IMR-90 (cell line): ENCODE data around the gene SRSF2. TPM values are rescaled to one million over a fixed set of nuclear protein-coding genes. Genes with fewer than 3 reads are reported as not detected.

ENCODE experiments used
- ATAC-seq: fragments of 200-7000 bp; cut with Tn5 transposase; 2 replicates; pipeline ENCODE4 v1.9.1; 2020; ENCODE audit warnings: low read depth, mild to moderate bottlenecking, moderate library complexity
- BruUV-seq: library from RNA; stranded (reverse); fragments of 400-500 nt; replicated peaks from 2 replicates; lab custom pipeline; 2021; lab: Mats Ljungman, UMichigan
- CTCF ChIA-PET: fragments of 300-600 bp; formaldehyde crosslinking; extraction: SDS; loops from one replicate; lab custom pipeline; 2021; ENCODE audit warnings: antibody characterized with exemption; lab: Yijun Ruan, JAX
- POLR2A ChIA-PET: fragments of 300-600 bp; sonication (Branson Sonifier 250); formaldehyde crosslinking; loops from one replicate; lab custom pipeline; 2022; ENCODE audit warnings: antibody characterized with exemption; ENCODE audit not compliant: unreplicated experiment; lab: Charles Lee
- DNase-seq: peaks from one replicate; pipeline ENCODE4 v3.0.0; 2013
- H2AFZ ChIP-seq: replicated peaks from 2 replicates; pipeline ENCODE3; 2013; ENCODE audit warnings: low read length, mild to moderate bottlenecking; ENCODE audit not compliant: poor library complexity
- H2AK5ac ChIP-seq: 2 replicates; pipeline ENCODE4 v1.6.1; 2013; ENCODE audit warnings: low read depth, low read length, inconsistent platforms
- H2AK9ac ChIP-seq: replicated peaks from 2 replicates; pipeline ENCODE3; 2013; ENCODE audit warnings: mild to moderate bottlenecking, low read depth, low read length, moderate library complexity; ENCODE audit not compliant: poor library complexity
- H2BK120ac ChIP-seq: 2 replicates; pipeline ENCODE4 v1.6.1; 2013; ENCODE audit warnings: low read depth, low read length, inconsistent platforms
- H2BK15ac ChIP-seq: 3 replicates; pipeline ENCODE4 v1.6.1; 2013; ENCODE audit warnings: low read depth, low read length, inconsistent platforms
- H2BK20ac ChIP-seq: 2 replicates; pipeline ENCODE4 v1.6.1; 2013; ENCODE audit warnings: low read depth, mild to moderate bottlenecking, inconsistent platforms, low read length, moderate library complexity
- H2BK5ac ChIP-seq: 2 replicates; pipeline ENCODE4 v1.6.1; 2013; ENCODE audit warnings: mild to moderate bottlenecking, low read depth, low read length, inconsistent platforms; ENCODE audit not compliant: poor library complexity, severe bottlenecking
- H3K14ac ChIP-seq: replicated peaks from 2 replicates; pipeline ENCODE4 v1.6.1; 2013; ENCODE audit warnings: low read depth, low read length, inconsistent platforms
- H3K18ac ChIP-seq: 2 replicates; pipeline ENCODE4 v1.6.1; 2013; ENCODE audit warnings: low read depth, low read length, control low read depth
- H3K23ac ChIP-seq: 2 replicates; pipeline ENCODE4 v1.6.1; 2013; ENCODE audit warnings: low read depth, low read length, inconsistent platforms
- H3K27ac ChIP-seq: 2 replicates; pipeline ENCODE4 v1.5.1; 2013; ENCODE audit warnings: mild to moderate bottlenecking, control low read depth, low read length; ENCODE audit not compliant: insufficient read depth
- H3K27me3 ChIP-seq: 2 replicates; pipeline ENCODE4 v1.6.1; 2013; ENCODE audit warnings: low read length; ENCODE audit not compliant: control insufficient read depth, insufficient read depth
- H3K36me3 ChIP-seq: 2 replicates; pipeline ENCODE4 v1.6.1; 2013; ENCODE audit warnings: low read length, mixed read lengths; ENCODE audit not compliant: control insufficient read depth, insufficient read depth
- H3K4ac ChIP-seq: 2 replicates; pipeline ENCODE4 v1.6.1; 2013; ENCODE audit warnings: low read depth, low read length, inconsistent platforms
- H3K4me1 ChIP-seq: 2 replicates; pipeline ENCODE4 v1.6.1; 2013; ENCODE audit warnings: low read length, mixed read lengths; ENCODE audit not compliant: control insufficient read depth, insufficient read depth
- H3K4me2 ChIP-seq: 2 replicates; pipeline ENCODE4 v1.6.1; 2013; ENCODE audit warnings: low read depth, mild to moderate bottlenecking, control low read depth, low read length, moderate library complexity
- H3K4me3 ChIP-seq: 2 replicates; pipeline ENCODE4 v1.5.1; 2013; ENCODE audit warnings: low read depth, mild to moderate bottlenecking, control low read depth, low read length, moderate library complexity; ENCODE audit not compliant: insufficient read depth
- H3K56ac ChIP-seq: 2 replicates; pipeline ENCODE4 v1.6.1; 2013; ENCODE audit warnings: low read length, inconsistent platforms; ENCODE audit not compliant: insufficient read depth; ENCODE audit errors: extremely low read depth
- H3K79me1 ChIP-seq, 2 experiments: 2 replicates each; pipeline ENCODE4 v1.6.1; 2013; ENCODE audit warnings: low read length in 2 of 2, inconsistent platforms in 1 of 2, low read depth in 1 of 2
- H3K9ac ChIP-seq: 2 replicates; pipeline ENCODE4 v1.6.1; 2013; ENCODE audit warnings: low read depth, low read length, control low read depth
- H3K9me1 ChIP-seq: 2 replicates; pipeline ENCODE4 v1.6.1; 2013; ENCODE audit warnings: low read length, inconsistent platforms; ENCODE audit not compliant: insufficient read depth
- H3K9me3 ChIP-seq: 2 replicates; pipeline ENCODE4 v1.6.1; 2013; ENCODE audit warnings: low read length; ENCODE audit not compliant: control insufficient read depth, insufficient read depth
- H4K20me1 ChIP-seq: 2 replicates; pipeline ENCODE4 v1.6.1; 2013; ENCODE audit warnings: low read length, inconsistent platforms; ENCODE audit not compliant: insufficient read depth
- H4K5ac ChIP-seq: 2 replicates; pipeline ENCODE4 v1.6.1; 2013; ENCODE audit warnings: mild to moderate bottlenecking, low read depth, low read length, control low read depth
- H4K8ac ChIP-seq, 2 experiments: 2 replicates each; pipeline ENCODE4 v1.6.1; 2013; ENCODE audit warnings: low read depth in 2 of 2, low read length in 2 of 2, control low read depth in 1 of 2, inconsistent platforms in 1 of 2
- H4K91ac ChIP-seq: 2 replicates; pipeline ENCODE4 v1.6.1; 2013; ENCODE audit warnings: low read depth, low read length, inconsistent platforms; ENCODE audit not compliant: insufficient read depth
- CEBPB ChIP-seq: IDR thresholded peaks from 2 replicates; pipeline ENCODE4 v1.6.1; 2012; ENCODE audit warnings: low read depth, low read length, improper control_type of control experiment
- CHD1 ChIP-seq: IDR thresholded peaks from 2 replicates; pipeline ENCODE4 v1.6.1; 2012; ENCODE audit warnings: low read depth, low read length, improper control_type of control experiment
- FOS ChIP-seq: fragments of 150-350 bp; IDR thresholded peaks from 2 replicates; pipeline ENCODE4 v1.6.1; 2016; ENCODE audit warnings: low read depth, low read length
- MAFK ChIP-seq: IDR thresholded peaks from 2 replicates; pipeline ENCODE4 v1.6.1; 2012; ENCODE audit warnings: low read depth, low read length, improper control_type of control experiment
- MXI1 ChIP-seq: IDR thresholded peaks from 2 replicates; pipeline ENCODE4 v1.6.1; 2012; ENCODE audit warnings: low read depth, mild to moderate bottlenecking, low read length, moderate library complexity, borderline replicate concordance
- POLR2A ChIP-seq: IDR thresholded peaks from 2 replicates; pipeline ENCODE4 v1.6.1; 2012; ENCODE audit warnings: mild to moderate bottlenecking, low read depth, low read length
- RFX5 ChIP-seq: IDR thresholded peaks from 2 replicates; pipeline ENCODE4 v1.8.0; 2012; ENCODE audit warnings: low read depth, mild to moderate bottlenecking, low read length, moderate library complexity
- SMC3 ChIP-seq: fragments of 150-350 bp; IDR thresholded peaks from 2 replicates; pipeline ENCODE4 v1.6.1; 2016; ENCODE audit warnings: low read depth, mild to moderate bottlenecking, antibody characterized with exemption, low read length, moderate library complexity
- whole genome bisulfite sequencing, 2 experiments: methylation state at CpG; one replicate each; pipeline versions ENCODE4 v1.1.5 to v1.1.7; 2013; ENCODE audit warnings: missing lambda C conversion rate in 2 of 2; ENCODE audit not compliant: insufficient read length in 1 of 2; ENCODE audit errors: extremely low coverage in 2 of 2; 5-methylcytosine and 5-hydroxymethylcytosine counted together
- dilution Hi-C: fragments of 300-500 bp; cut with HindIII; formaldehyde crosslinking; loops from one replicate; pipeline ENCODE4 v1.14.3; 2018; ENCODE audit warnings: low sequenced_read_pairs; ENCODE audit not compliant: unreplicated experiment
- in situ Hi-C: fragments of 300-500 bp; cut with MboI; formaldehyde crosslinking; loops from 3 replicates; pipeline ENCODE4 v1.14.3; 2019; ENCODE audit warnings: low sequenced_read_pairs, inconsistent platforms, mixed read lengths
- intact Hi-C: fragments of 100-400 bp; cut with micrococcal nuclease; formaldehyde crosslinking; loops from 2 replicates; pipeline ENCODE4 v1.10.0; 2022
- polyA plus RNA-seq, 3 experiments: library from polyadenylated mRNA; depleted of rRNA; stranded (reverse); fragments of >200 nt; gene quantifications; 2 replicates each; pipeline ENCODE4 v1.2.3, GENCODE V29; 2012; ENCODE audit warnings: low replicate concordance in 1 of 3
- total RNA-seq: library from RNA; depleted of rRNA; stranded (reverse); fragments of >200 nt; gene quantifications from 2 replicates; pipeline ENCODE4 v1.2.3, GENCODE V29; 2012
- TF ChIP-seq, protein P1 (sequence below): conservative IDR thresholded peaks from 2 replicates; pipeline ENCODE4 v1.5.1; 2012; ENCODE audit warnings: mild to moderate bottlenecking, low read depth, low read length, improper control_type of control experiment

Gene SRSF2
- total and polyA plus RNA-seq, 2 of the 4 experiments (the other 2 are of a cell fraction) = 98.0 to 296 TPM

DNA sequence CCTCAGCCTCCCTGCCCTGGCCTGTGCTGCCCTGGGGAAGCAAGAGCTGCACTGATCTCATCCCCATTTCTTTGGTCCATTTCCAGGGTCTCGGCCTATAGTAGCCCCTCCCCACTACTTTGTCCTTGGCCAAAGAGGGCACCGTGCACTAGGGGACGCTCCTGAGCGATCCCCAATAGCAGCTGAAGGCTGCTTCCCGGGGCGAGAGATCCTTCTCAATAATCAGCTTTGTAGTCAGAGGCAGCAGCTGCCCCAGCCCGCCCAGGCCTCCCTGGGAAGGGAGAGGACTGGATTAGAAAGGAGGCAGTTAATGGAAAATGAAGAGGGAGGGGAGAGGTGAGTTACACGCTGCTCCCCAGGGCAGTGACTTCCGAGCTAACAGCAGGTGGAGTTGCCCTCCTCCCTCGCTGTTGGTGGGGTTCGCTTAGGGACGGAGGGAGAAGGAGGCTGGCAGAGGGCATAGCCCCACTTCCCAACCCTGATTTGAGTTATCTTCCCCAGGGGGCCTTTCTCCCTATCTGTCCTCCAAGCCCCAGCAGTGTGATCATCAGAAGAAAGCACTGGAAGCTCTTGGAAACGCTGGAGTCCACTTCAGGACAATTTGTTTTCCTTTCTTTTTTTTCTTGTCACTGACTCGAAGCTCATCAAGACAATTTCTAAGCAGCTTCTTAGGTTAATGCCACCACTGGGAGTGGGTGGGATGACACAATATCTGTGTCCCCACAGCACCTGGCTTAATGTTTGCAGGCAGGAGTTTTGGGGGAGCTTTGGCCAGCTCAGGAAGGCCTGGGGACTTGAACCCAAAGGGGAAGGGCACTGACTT, 28.9 kb downstream of the SRSF2 start:
- TF ChIP-seq, protein P1, sequence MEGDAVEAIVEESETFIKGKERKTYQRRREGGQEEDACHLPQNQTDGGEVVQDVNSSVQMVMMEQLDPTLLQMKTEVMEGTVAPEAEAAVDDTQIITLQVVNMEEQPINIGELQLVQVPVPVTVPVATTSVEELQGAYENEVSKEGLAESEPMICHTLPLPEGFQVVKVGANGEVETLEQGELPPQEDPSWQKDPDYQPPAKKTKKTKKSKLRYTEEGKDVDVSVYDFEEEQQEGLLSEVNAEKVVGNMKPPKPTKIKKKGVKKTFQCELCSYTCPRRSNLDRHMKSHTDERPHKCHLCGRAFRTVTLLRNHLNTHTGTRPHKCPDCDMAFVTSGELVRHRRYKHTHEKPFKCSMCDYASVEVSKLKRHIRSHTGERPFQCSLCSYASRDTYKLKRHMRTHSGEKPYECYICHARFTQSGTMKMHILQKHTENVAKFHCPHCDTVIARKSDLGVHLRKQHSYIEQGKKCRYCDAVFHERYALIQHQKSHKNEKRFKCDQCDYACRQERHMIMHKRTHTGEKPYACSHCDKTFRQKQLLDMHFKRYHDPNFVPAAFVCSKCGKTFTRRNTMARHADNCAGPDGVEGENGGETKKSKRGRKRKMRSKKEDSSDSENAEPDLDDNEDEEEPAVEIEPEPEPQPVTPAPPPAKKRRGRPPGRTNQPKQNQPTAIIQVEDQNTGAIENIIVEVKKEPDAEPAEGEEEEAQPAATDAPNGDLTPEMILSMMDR = peak; percentile 37
- TF ChIP-seq CEBPB = no peak
- no peak for TF ChIP-seq MAFK
- no peak for TF ChIP-seq MXI1
- no peak for TF ChIP-seq RFX5
- TF ChIP-seq FOS = no peak
- no peak for TF ChIP-seq POLR2A
- no peak for TF ChIP-seq SMC3
- no peak for TF ChIP-seq CHD1
- in situ Hi-C loops = no loop called here
- WGBS, 2 experiments = 65% methylated on average over 2 of the region's 14 CpGs; no CpG with 5 or more reads in 1 of the 2 experiments
- dilution Hi-C loops = no loop called here
- H2BK120ac ChIP-seq = 0 out of 2 replicates have a peak overlapping the region, but pooled peaks have one; percentile 12
- no peak overlapping the region; a peak in 1 of 4 replicates for H4K8ac ChIP-seq
- H4K20me1 ChIP-seq = peaks cover 69% of the 10 kb centered on the region
- no TSS peak for BruUV-seq
- no peak overlapping the region for H4K5ac ChIP-seq
- H3K9me1 ChIP-seq = peaks cover 22% of the 10 kb centered on the region
- intact Hi-C loops = no loop called here
- no peak overlapping the region for H2AFZ ChIP-seq
- peaks cover 10 to 78% of the 10 kb centered on the region in 2 experiments; a peak in 3 of 4 replicates for H3K79me1 ChIP-seq
- peak overlapping the region; percentile 87 for H3K4me2 ChIP-seq
- peak overlapping the region; percentile 99 for H2AK9ac ChIP-seq
- H4K91ac ChIP-seq = 0 out of 2 replicates have a peak overlapping the region, but pooled peaks have one; percentile 15
- no peak overlapping the region for H3K18ac ChIP-seq
- H3K56ac ChIP-seq = no peak overlapping the region
- H3K9me3 ChIP-seq = no peaks in the 10 kb centered on the region
- H2BK5ac ChIP-seq = peak overlapping the region; percentile 63
- CTCF ChIA-PET = no interaction called here
- H3K4me1 ChIP-seq = peaks cover 29% of the 10 kb centered on the region
- peak overlapping the region; percentile 61; the same call in 1 of the 2 replicates for H3K14ac ChIP-seq
- 0 out of 2 replicates have a peak overlapping the region, but pooled peaks have one; percentile 58 for H3K4me3 ChIP-seq
- H3K4ac ChIP-seq = peak overlapping the region; percentile 83
- H3K23ac ChIP-seq = peak overlapping the region; percentile 43; the same call in 1 of the 2 replicates
- H2AK5ac ChIP-seq = peak overlapping the region; percentile 81
- DNase-seq (no peak), ATAC-seq (no peak)
- no peak overlapping the region for H2BK15ac ChIP-seq
- H3K27ac ChIP-seq = peak overlapping the region; percentile 71
- no peaks in the 10 kb centered on the region for H3K27me3 ChIP-seq
- H2BK20ac ChIP-seq = no peak overlapping the region
- POLR2A ChIA-PET = no interaction called here
- peaks cover 9% of the 10 kb centered on the region for H3K36me3 ChIP-seq
- peak overlapping the region; percentile 69 for H3K9ac ChIP-seq
